Ovary (tissue), 9 donors: ENCODE data around the gene PAFAH1B1. TPM values are rescaled to one million over a fixed set of nuclear protein-coding genes. Genes with fewer than 3 reads are reported as not detected.

Experiments used
- DNase-seq, 5 donors: peaks; one replicate each; pipeline ENCODE4 v3.0.0-alpha.2; 2019 to 2020
- H3K27ac ChIP-seq, 2 donors: fragments of 200-600 bp; one replicate each; pipeline versions ENCODE4 v1.5.1 to v1.8.0; 2019 to 2022
- H3K27me3 ChIP-seq: fragments of 200-600 bp; one replicate; pipeline ENCODE4 v1.8.0; 2022
- H3K36me3 ChIP-seq: fragments of 200-600 bp; sonication (generic); one replicate; pipeline ENCODE4 v1.5.1; 2019
- H3K4me1 ChIP-seq: one replicate; pipeline ENCODE4 v1.8.1; 2013; ENCODE audit warnings: mild to moderate bottlenecking, moderate library complexity; ENCODE audit not compliant: insufficient read depth
- H3K4me3 ChIP-seq: fragments of 200-600 bp; sonication (generic); one replicate; pipeline ENCODE4 v1.5.1; 2017
- H3K9me3 ChIP-seq, 2 donors: fragments of 200-600 bp in 1 of 2; sonication (generic) in 1 of 2; one replicate each; pipeline versions ENCODE4 v1.5.1 to v1.8.1; 2013 to 2019; ENCODE audit warnings: mild to moderate bottlenecking in 1 of 2, moderate library complexity in 1 of 2
- EP300 ChIP-seq: sonication (generic); formaldehyde crosslinking; IDR thresholded peaks from one replicate; pipeline ENCODE4 v1.6.1; 2017; ENCODE audit warnings: antibody characterized with exemption
- POLR2A ChIP-seq: fragments of 450-650 bp; IDR thresholded peaks from one replicate; pipeline ENCODE4 v1.6.1; 2017; ENCODE audit warnings: antibody characterized with exemption, mild to moderate bottlenecking, moderate library complexity
- WGBS, 3 donors: extraction: QIAGEN DNeasy Blood & Tissue Kit in 1 of 3; methylation state at CpG; one replicate each; pipeline versions ENCODE4 v1.1.5 to v1.1.7; 2013 to 2017; 5-methylcytosine and 5-hydroxymethylcytosine counted together
- intact Hi-C, 4 donors: fragments of 100-400 bp; cut with DNase I; formaldehyde crosslinking; loops; one replicate each; pipeline versions ENCODE4 v1.11.0 to v1.15.1; 2022 to 2023
- polyA plus RNA-seq, 2 donors: library from polyadenylated mRNA; stranded (reverse); fragments of 200-250 nt in 1 of 2; fragments of 350-450 nt in 1 of 2; fragmentation: Illumina TruSeq in 1 of 2; extraction: RNeasy Lipid Tissue Mini Kit (QIAGEN cat#74804) in 1 of 2; gene quantifications; one replicate each; pipeline ENCODE4 v1.2.3, GENCODE V29; 2013 to 2014
- total RNA-seq, 7 donors: library from RNA; depleted of rRNA in 2 of 7; stranded (reverse); fragments of >200 nt in 2 of 7; fragmentation: NEBNext Ultra II Directional in 3 of 7; extraction: Animal tissue kit (Norgen Biotek cat#: 25700) in 3 of 7; gene quantifications; one replicate each; pipeline versions ENCODE4 v1.1.0 to v1.2.4, GENCODE V29; 2016 to 2023
- TF ChIP-seq, protein P1 (sequence below), 3 donors: fragments of 450-650 bp in 2 of 3; fragments of 200-600 bp in 1 of 3; IDR thresholded peaks; one replicate each; pipeline versions ENCODE4 v1.5.1 to v1.8.0; 2016 to 2022; ENCODE audit warnings: antibody characterized with exemption in 3 of 3, mild to moderate bottlenecking in 1 of 3
- donor health status: DM: no; HTN: no; CAD: no; lungs with moderate emphysema.
- donor health status: DM: no; HTN: no; CAD: no.
- donor health status: Bipolar disorder and iron deficiency.
- donor health status: DM: yes; HTN: yes; CAD: no.
- donor health status: DM: no; HTN: no; CAD: no.
- donor health status: DM: yes; HTN: yes; CAD: no.

The PAFAH1B1 gene
- total and polyA plus RNA-seq, 9 donors, result 36.5 to 125 (median 99.0) TPM

DNA sequence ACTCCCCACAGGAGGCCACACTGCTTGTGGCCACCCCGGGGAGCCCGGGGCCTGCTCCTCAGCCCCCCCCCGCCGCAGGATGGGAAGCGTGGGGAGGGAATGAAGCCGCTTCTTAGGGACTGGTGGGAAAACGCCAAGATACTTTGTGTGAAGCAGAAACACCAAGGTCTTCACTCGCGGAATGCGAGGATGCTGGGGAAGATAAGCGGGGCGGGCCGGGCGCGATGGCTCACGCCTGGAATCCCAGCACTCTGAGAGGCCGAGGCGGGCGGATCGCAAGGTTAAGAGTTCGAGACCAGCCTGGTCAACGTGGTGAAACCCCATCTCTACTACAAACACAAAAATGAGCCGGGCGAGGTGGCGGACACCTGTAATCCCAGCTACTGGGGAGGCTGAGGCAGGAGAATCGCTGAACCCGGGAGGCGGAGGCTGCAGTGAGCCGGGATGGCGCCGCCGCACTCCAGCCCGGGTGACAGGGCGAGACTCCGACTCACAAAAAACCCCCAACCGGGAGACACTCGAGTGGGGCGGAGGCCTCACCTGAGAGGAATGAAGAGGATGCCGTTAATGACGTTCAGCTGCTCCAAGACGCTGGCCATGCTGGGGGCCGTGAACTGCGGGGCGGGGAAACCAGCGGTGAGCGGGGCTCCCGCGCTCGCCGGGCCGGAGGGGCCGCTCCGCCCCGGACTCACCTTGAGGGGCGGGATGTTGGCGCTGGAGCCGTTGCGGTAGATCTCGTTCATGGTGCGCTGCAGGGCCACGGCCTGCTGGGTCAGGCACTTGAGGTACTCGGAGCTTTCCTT is 97.8 kb downstream of the PAFAH1B1 start:
- Histone ChIP-seq H3K4me1 (no peaks in the 10 kb centered on the region), H3K27ac (no peak overlapping the region), H3K9me3 (no peaks in the 10 kb centered on the region), H3K27me3 (no peaks in the 10 kb centered on the region), H3K36me3 (no peaks in the 10 kb centered on the region), H3K4me3 (no peak overlapping the region)
- TF ChIP-seq EP300 (no peak), POLR2A (no peak)
- TF ChIP-seq, protein P1, sequence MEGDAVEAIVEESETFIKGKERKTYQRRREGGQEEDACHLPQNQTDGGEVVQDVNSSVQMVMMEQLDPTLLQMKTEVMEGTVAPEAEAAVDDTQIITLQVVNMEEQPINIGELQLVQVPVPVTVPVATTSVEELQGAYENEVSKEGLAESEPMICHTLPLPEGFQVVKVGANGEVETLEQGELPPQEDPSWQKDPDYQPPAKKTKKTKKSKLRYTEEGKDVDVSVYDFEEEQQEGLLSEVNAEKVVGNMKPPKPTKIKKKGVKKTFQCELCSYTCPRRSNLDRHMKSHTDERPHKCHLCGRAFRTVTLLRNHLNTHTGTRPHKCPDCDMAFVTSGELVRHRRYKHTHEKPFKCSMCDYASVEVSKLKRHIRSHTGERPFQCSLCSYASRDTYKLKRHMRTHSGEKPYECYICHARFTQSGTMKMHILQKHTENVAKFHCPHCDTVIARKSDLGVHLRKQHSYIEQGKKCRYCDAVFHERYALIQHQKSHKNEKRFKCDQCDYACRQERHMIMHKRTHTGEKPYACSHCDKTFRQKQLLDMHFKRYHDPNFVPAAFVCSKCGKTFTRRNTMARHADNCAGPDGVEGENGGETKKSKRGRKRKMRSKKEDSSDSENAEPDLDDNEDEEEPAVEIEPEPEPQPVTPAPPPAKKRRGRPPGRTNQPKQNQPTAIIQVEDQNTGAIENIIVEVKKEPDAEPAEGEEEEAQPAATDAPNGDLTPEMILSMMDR (IDR thresholded peaks at IDR 0.05), result no peak
- intact Hi-C loops, result no loop called here
- peak in 2 of 5 donors; percentile 11 to 21 for DNase-seq
- 91 to 93% (median 92%) methylated on average over 62 of the region's 62 CpGs for WGBS, 3 donors

DNA sequence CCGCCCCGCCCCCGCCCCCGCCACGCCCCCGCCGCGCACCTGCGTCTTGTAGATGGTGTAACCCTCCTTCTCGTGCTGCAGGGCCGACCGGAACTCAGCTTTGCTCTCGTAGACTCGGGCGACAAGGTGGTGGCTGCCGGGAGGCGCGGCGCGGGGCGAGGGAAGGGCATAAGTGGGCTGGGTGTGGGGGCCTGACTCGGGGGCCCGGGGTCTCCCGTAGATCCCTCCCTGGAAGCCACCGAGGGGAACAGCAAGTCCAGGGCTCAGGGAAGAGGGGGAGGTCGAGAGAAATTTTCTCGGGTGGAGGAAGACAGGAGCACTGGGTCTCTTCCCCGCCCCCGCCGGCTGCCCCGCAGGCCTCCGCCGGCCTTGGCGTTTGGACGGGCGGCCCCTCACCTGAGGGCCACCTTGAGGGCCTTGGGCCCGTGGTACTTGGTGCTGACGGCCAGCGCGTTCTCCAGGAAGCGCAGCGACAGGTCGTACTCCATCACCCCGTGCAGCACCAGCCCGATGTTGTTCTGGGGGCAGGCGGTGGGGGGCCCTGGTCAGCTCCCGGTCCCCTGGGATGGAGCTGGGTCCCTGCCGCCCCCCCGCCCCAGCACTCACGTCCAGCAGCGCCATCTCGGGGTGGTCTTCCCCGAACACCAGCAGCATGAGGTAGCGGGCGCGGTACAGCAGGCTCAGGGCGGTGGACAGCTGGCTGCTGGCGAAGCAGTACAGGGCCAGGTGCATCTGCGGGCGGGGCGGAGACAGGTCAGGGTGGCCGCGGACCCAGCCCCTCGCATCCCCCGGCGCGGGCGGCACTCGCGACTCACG is 98.7 kb downstream of the PAFAH1B1 start:
- Histone ChIP-seq H3K27me3 (no peaks in the 10 kb centered on the region), H3K4me1 (no peaks in the 10 kb centered on the region), H3K27ac (no peak overlapping the region), H3K4me3 (no peak overlapping the region), H3K9me3 (no peaks in the 10 kb centered on the region), H3K36me3 (no peaks in the 10 kb centered on the region)
- DNase-seq, result peak in 2 of 5 donors; percentile 29 to 41
- 86 to 88% (median 86%) methylated on average over 63 to 71 of the region's 71 CpGs for WGBS, 3 donors
- intact Hi-C loops, result no loop called here
- TF ChIP-seq, protein P1 (IDR thresholded peaks at IDR 0.05), result no peak
- TF ChIP-seq EP300 (no peak), POLR2A (no peak)

DNA sequence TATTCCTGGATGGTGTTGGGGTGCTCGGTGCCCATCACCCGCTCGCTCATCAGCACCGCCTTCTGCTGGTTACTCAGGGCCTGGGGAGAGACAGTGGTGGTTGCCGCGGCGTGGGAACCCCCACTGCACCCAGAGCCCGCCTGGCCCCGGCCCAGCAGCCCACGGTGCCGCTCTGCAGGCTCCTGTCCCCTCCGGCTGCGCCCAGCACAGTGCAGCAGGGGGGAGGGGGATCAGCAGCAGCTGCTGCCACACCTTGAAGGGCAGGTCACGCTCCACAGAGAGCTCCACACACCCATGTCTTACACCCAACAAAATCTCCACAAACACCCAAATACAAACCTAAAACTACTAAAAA is 99.3 kb downstream of the PAFAH1B1 start:
- 95 to 97% (median 95%) methylated on average over 14 of the region's 14 CpGs for WGBS, 3 donors
- Histone ChIP-seq H3K27ac (no peak overlapping the region), H3K27me3 (no peaks in the 10 kb centered on the region), H3K9me3 (no peaks in the 10 kb centered on the region), H3K4me3 (no peak overlapping the region), H3K36me3 (no peaks in the 10 kb centered on the region), H3K4me1 (no peaks in the 10 kb centered on the region)
- intact Hi-C loops, result no loop called here
- no peak for TF ChIP-seq EP300
- TF ChIP-seq, protein P1 (IDR thresholded peaks at IDR 0.05), result no peak
- no peak for DNase-seq

- Histone ChIP-seq H3K4me3 (no peak overlapping the region), H3K9me3 (no peaks in the 10 kb centered on the region), H3K36me3 (no peaks in the 10 kb centered on the region), H3K27ac (no peak overlapping the region), H3K27me3 (no peaks in the 10 kb centered on the region), H3K4me1 (no peaks in the 10 kb centered on the region)
- 90 to 92% (median 90%) methylated on average over 37 of the region's 37 CpGs for WGBS, 3 donors
- DNase-seq, result peak in 2 of 5 donors; percentile 21 to 38
- intact Hi-C loops, result no loop called here
- TF ChIP-seq EP300 (no peak), POLR2A (no peak)
- TF ChIP-seq, protein P1 (IDR thresholded peaks at IDR 0.05), result no peak
These were observed 100.3 kb downstream of the PAFAH1B1 start for GRCh38 chr17:2693561-2694380.
